Measurements from ENCODE around the gene SCN2B.

The SCN2B gene

GRCh38 chr11:118129471-118130172 lies 46.8 kb downstream of the SCN2B start:
- Histone ChIP-seq H3K9ac (ENCODE audit: insufficient read length, low read depth) (no peak overlapping the region), H3K27me3 (ENCODE audit: insufficient read depth, insufficient read length) (no peaks in the 10 kb centered on the region), H3K4me3 (ENCODE audit: insufficient read length, low read depth) (no peak overlapping the region), H3K9me3 (ENCODE audit: insufficient read depth, low read length) (no peaks in the 10 kb centered on the region), H3K4me1 (ENCODE audit: insufficient read depth, insufficient read length) (peaks cover 2% of the 10 kb centered on the region), H3K36me3 (ENCODE audit: insufficient read depth, insufficient read length, low read length) (no peaks in the 10 kb centered on the region)
- DNase-seq (ENCODE audit: low read depth, low spot score), result no peak
- no peak for TF ChIP-seq YY1 (IDR thresholded peaks at IDR 0.05; ENCODE audit: insufficient read depth, insufficient read length)
- no peak for TF ChIP-seq SUZ12 (IDR thresholded peaks at IDR 0.05; ENCODE audit: extremely low read depth, insufficient read depth, insufficient read length)
- TF ChIP-seq ZNF274 (IDR thresholded peaks at IDR 0.05; ENCODE audit: low read depth, low read length), result no peak

- Histone ChIP-seq H3K4me1 (ENCODE audit: insufficient read depth, insufficient read length) (peaks cover 2% of the 10 kb centered on the region), H3K4me3 (ENCODE audit: insufficient read length, low read depth) (no peak overlapping the region), H3K36me3 (ENCODE audit: insufficient read depth, insufficient read length, low read length) (no peaks in the 10 kb centered on the region), H3K9ac (ENCODE audit: insufficient read length, low read depth) (no peak overlapping the region), H3K9me3 (ENCODE audit: insufficient read depth, low read length) (no peaks in the 10 kb centered on the region), H3K27me3 (ENCODE audit: insufficient read depth, insufficient read length) (no peaks in the 10 kb centered on the region)
- no peak for TF ChIP-seq ZNF274 (IDR thresholded peaks at IDR 0.05; ENCODE audit: low read depth, low read length)
- TF ChIP-seq YY1 (IDR thresholded peaks at IDR 0.05; ENCODE audit: insufficient read depth, insufficient read length), result no peak
- no peak for TF ChIP-seq SUZ12 (IDR thresholded peaks at IDR 0.05; ENCODE audit: extremely low read depth, insufficient read depth, insufficient read length)
- no peak for DNase-seq (ENCODE audit: low read depth, low spot score)
Observed at GRCh38 chr11:118128721-118129470, 47.5 kb downstream of the SCN2B start.

- DNase-seq (ENCODE audit: low read depth, low spot score), result no peak
- H3K9ac ChIP-seq (ENCODE audit: insufficient read length, low read depth), result no peak overlapping the region
- no peaks in the 10 kb centered on the region for H3K27me3 ChIP-seq (ENCODE audit: insufficient read depth, insufficient read length)
- no peak overlapping the region for H3K4me3 ChIP-seq (ENCODE audit: insufficient read length, low read depth)
- H3K36me3 ChIP-seq (ENCODE audit: insufficient read depth, insufficient read length, low read length), result no peaks in the 10 kb centered on the region
- H3K4me1 ChIP-seq (ENCODE audit: insufficient read depth, insufficient read length), result peaks cover 2% of the 10 kb centered on the region
- H3K9me3 ChIP-seq (ENCODE audit: insufficient read depth, low read length), result no peaks in the 10 kb centered on the region
- TF ChIP-seq YY1 (IDR thresholded peaks at IDR 0.05; ENCODE audit: insufficient read depth, insufficient read length), result no peak
- no peak for TF ChIP-seq SUZ12 (IDR thresholded peaks at IDR 0.05; ENCODE audit: extremely low read depth, insufficient read depth, insufficient read length)
- no peak for TF ChIP-seq ZNF274 (IDR thresholded peaks at IDR 0.05; ENCODE audit: low read depth, low read length)
Observed at GRCh38 chr11:118128310-118128709, 48.1 kb downstream of the SCN2B start.

- no peak for DNase-seq (ENCODE audit: low read depth, low spot score)
- Histone ChIP-seq H3K36me3 (ENCODE audit: insufficient read depth, insufficient read length, low read length) (no peaks in the 10 kb centered on the region), H3K4me3 (ENCODE audit: insufficient read length, low read depth) (no peak overlapping the region), H3K9me3 (ENCODE audit: insufficient read depth, low read length) (no peaks in the 10 kb centered on the region), H3K27me3 (ENCODE audit: insufficient read depth, insufficient read length) (no peaks in the 10 kb centered on the region), H3K9ac (ENCODE audit: insufficient read length, low read depth) (no peak overlapping the region), H3K4me1 (ENCODE audit: insufficient read depth, insufficient read length) (peaks cover 2% of the 10 kb centered on the region)
- no peak for TF ChIP-seq ZNF274 (IDR thresholded peaks at IDR 0.05; ENCODE audit: low read depth, low read length)
- no peak for TF ChIP-seq SUZ12 (IDR thresholded peaks at IDR 0.05; ENCODE audit: extremely low read depth, insufficient read depth, insufficient read length)
- TF ChIP-seq YY1 (IDR thresholded peaks at IDR 0.05; ENCODE audit: insufficient read depth, insufficient read length), result no peak
Observed at GRCh38 chr11:118126082-118126838, 50.2 kb downstream of the SCN2B start.

GRCh38 chr11:118124929-118125535 lies 51.4 kb downstream of the SCN2B start:
- Histone ChIP-seq H3K9me3 (ENCODE audit: insufficient read depth, low read length) (0 out of 2 replicates have a peak, but pooled peaks cover 4% of the 10 kb centered on the region), H3K4me3 (ENCODE audit: insufficient read length, low read depth) (no peak overlapping the region), H3K9ac (ENCODE audit: insufficient read length, low read depth) (no peak overlapping the region), H3K4me1 (ENCODE audit: insufficient read depth, insufficient read length) (peaks cover 2% of the 10 kb centered on the region), H3K36me3 (ENCODE audit: insufficient read depth, insufficient read length, low read length) (no peaks in the 10 kb centered on the region), H3K27me3 (ENCODE audit: insufficient read depth, insufficient read length) (no peaks in the 10 kb centered on the region)
- no peak for DNase-seq (ENCODE audit: low read depth, low spot score)
- TF ChIP-seq YY1 (IDR thresholded peaks at IDR 0.05; ENCODE audit: insufficient read depth, insufficient read length) (no peak), ZNF274 (IDR thresholded peaks at IDR 0.05; ENCODE audit: low read depth, low read length) (no peak), SUZ12 (IDR thresholded peaks at IDR 0.05; ENCODE audit: extremely low read depth, insufficient read depth, insufficient read length) (no peak)

- DNase-seq (ENCODE audit: low read depth, low spot score), result no peak
- Histone ChIP-seq H3K4me3 (ENCODE audit: insufficient read length, low read depth) (no peak overlapping the region), H3K4me1 (ENCODE audit: insufficient read depth, insufficient read length) (peaks cover 3% of the 10 kb centered on the region), H3K36me3 (ENCODE audit: insufficient read depth, insufficient read length, low read length) (no peaks in the 10 kb centered on the region), H3K9ac (ENCODE audit: insufficient read length, low read depth) (no peak overlapping the region), H3K9me3 (ENCODE audit: insufficient read depth, low read length) (0 out of 2 replicates have a peak, but pooled peaks cover 4% of the 10 kb centered on the region), H3K27me3 (ENCODE audit: insufficient read depth, insufficient read length) (no peaks in the 10 kb centered on the region)
- no peak for TF ChIP-seq ZNF274 (IDR thresholded peaks at IDR 0.05; ENCODE audit: low read depth, low read length)
- TF ChIP-seq SUZ12 (IDR thresholded peaks at IDR 0.05; ENCODE audit: extremely low read depth, insufficient read depth, insufficient read length), result no peak
- no peak for TF ChIP-seq YY1 (IDR thresholded peaks at IDR 0.05; ENCODE audit: insufficient read depth, insufficient read length)
Observed at GRCh38 chr11:118120793-118121192, 55.6 kb downstream of the SCN2B start.
